WI38 (cell line): ENCODE results near the gene ITPR1.

Source experiments
- H3K4me3 ChIP-seq: 2 replicates; pipeline ENCODE4 v1.5.1; 2011; ENCODE audit warnings: low read depth, mild to moderate bottlenecking, control low read depth, low read length
- CTCF ChIP-seq: IDR thresholded peaks from 2 replicates; pipeline ENCODE4 v1.5.1; 2012; ENCODE audit warnings: low read depth, mild to moderate bottlenecking, control low read depth, low read length

Gene ITPR1

DNA sequence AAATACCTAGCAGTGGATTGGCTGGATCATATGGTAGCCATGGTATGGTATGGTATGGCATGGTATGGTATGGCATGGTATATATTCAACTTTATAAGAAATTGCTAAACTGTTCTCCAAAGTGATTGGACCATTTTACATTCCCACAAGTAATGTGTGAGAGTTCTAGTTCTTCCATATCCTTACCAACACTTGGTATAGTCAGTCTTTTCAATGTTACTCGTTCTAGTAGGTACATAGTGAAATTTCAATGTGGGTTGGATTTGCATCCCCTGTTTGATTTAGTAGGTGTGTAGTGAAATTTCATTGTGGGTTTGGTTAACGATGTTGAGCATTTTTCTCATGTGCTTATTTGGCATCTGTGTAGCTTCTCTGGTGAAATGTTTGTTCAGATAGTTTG is 154.3 kb downstream of the ITPR1 start:
- TF ChIP-seq CTCF = no peak
- no peak overlapping the region for H3K4me3 ChIP-seq

- no peak overlapping the region for H3K4me3 ChIP-seq
These were observed 162.2 kb downstream of the ITPR1 start for GRCh38 chr3:4655145-4656045.

GRCh38 chr3:4656059-4656458 is 162.9 kb downstream of the ITPR1 start:
- no peak overlapping the region for H3K4me3 ChIP-seq

More at GRCh38 chr3:4655145-4656045, 162.2 kb downstream of the ITPR1 start:
- TF ChIP-seq CTCF = no peak

GRCh38 chr3:4656626-4657328 is 163.6 kb downstream of the ITPR1 start:
- H3K4me3 ChIP-seq = no peak overlapping the region
- TF ChIP-seq CTCF = no peak

More at GRCh38 chr3:4656059-4656458, 162.9 kb downstream of the ITPR1 start:
- TF ChIP-seq CTCF = peak; percentile 93

GRCh38 chr3:4660936-4661335 is 167.8 kb downstream of the ITPR1 start:
- no peak overlapping the region for H3K4me3 ChIP-seq
- TF ChIP-seq CTCF = no peak

DNA sequence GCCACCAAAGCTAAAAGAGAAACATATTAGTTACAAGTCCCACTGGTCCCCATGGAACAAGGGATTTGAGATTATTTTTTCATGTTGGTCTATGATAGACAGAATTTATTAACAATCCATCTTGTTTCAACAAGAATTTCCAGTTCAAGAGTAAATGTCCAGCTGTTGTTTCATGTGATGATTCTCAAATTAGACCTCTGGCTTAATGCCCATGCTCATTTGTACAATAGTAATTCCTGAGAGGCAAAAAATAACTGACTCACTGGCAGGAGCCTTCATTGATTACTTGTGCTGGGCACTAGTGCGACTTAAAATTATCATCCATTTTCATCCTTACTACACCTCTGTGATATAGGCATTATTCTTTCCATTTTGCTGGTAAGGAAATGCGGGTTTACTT is 171.3 kb downstream of the ITPR1 start:
- no peak overlapping the region for H3K4me3 ChIP-seq
- TF ChIP-seq CTCF = no peak

- no peak overlapping the region for H3K4me3 ChIP-seq
- TF ChIP-seq CTCF = no peak
These were observed 172.0 kb downstream of the ITPR1 start for GRCh38 chr3:4665197-4665596.
